ENCODE results near the gene DMBT1. TPM values are rescaled to one million over a fixed set of nuclear protein-coding genes. Genes with fewer than 3 reads are reported as not detected.

The DMBT1 gene
- total and polyA plus RNA-seq, 2 donors from 2014 or later: 0.06 TPM; not detected in 1

DNA sequence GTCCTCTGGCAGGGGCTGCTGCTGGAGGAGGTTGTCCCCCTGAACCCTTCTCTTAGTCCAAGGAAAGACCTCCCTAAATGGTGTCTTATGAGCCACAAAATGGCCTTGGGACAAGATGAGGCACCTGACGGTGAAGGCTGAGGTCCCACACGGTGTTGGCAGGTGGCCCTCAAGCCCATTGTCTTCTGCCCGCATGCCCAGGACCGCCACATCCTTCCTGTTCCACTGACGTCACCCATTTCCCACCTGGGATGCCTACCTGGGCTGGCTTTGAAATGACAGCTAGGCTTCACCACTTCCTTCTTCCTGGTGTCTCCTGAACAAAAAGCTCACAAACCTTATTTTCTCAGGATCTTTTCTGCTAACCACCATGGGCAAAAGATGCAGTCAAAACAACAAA is 2.1 kb upstream of the DMBT1 start:
- Histone ChIP-seq H3K36me3 (ENCODE audit: control insufficient read depth in 2 of 3, insufficient read depth in 3 of 3, low read length in 3 of 3) (no peaks in the 10 kb centered on the region), H3K4me3 (ENCODE audit: low read length in 3 of 3) (no peak overlapping the region), H3K9ac (ENCODE audit: low read length in 3 of 3) (no peak overlapping the region), H3K9me3 (ENCODE audit: control insufficient read depth in 2 of 3, insufficient read depth in 1 of 3, low read length in 3 of 3) (no peaks in the 10 kb centered on the region), H3K4me1 (ENCODE audit: control insufficient read depth in 2 of 3, insufficient read depth in 2 of 3, low read depth in 1 of 3, low read length in 3 of 3) (no peaks in the 10 kb centered on the region), H3K27ac (ENCODE audit: low read depth in 2 of 2, low read length in 2 of 2) (no peak overlapping the region), H3K27me3 (ENCODE audit: control insufficient read depth, insufficient read depth, low read length) (no peaks in the 10 kb centered on the region)
- DNase-seq (no peak), FAIRE-seq (no peak)
- TF ChIP-seq, protein P1, sequence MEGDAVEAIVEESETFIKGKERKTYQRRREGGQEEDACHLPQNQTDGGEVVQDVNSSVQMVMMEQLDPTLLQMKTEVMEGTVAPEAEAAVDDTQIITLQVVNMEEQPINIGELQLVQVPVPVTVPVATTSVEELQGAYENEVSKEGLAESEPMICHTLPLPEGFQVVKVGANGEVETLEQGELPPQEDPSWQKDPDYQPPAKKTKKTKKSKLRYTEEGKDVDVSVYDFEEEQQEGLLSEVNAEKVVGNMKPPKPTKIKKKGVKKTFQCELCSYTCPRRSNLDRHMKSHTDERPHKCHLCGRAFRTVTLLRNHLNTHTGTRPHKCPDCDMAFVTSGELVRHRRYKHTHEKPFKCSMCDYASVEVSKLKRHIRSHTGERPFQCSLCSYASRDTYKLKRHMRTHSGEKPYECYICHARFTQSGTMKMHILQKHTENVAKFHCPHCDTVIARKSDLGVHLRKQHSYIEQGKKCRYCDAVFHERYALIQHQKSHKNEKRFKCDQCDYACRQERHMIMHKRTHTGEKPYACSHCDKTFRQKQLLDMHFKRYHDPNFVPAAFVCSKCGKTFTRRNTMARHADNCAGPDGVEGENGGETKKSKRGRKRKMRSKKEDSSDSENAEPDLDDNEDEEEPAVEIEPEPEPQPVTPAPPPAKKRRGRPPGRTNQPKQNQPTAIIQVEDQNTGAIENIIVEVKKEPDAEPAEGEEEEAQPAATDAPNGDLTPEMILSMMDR (IDR thresholded peaks at IDR 0.05; ENCODE audit: borderline replicate concordance, extremely low read depth, insufficient read depth): no peak
- intact Hi-C loops (cut with DNase I): no loop called here

DNA sequence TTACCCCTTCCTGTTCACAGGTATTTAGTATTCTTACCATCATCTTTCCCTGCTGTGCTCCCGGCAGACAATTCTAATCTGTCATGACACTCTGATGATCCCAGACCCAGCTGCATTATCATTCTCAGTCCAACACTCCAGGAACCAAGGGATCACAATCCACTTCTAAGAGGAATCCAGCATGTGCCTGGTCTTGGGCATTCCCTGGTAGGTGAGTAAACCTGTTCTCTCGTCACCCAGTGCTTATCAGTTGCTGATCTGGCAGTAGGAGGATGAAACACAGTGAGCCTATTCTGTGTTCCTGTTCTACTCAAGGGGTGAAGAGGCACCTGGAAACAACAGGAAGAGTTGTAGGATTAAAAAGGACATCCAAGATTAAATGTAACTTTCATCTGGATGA is 1.3 kb upstream of the DMBT1 start:
- DNase-seq (no peak), FAIRE-seq (no peak)
- no peaks in the 10 kb centered on the region for H3K27me3 ChIP-seq (ENCODE audit: control insufficient read depth, insufficient read depth, low read length)
- intact Hi-C loops (cut with DNase I): no loop called here
- no peaks in the 10 kb centered on the region for H3K36me3 ChIP-seq (ENCODE audit: control insufficient read depth in 2 of 3, insufficient read depth in 3 of 3, low read length in 3 of 3)
- H3K4me3 ChIP-seq (ENCODE audit: low read length in 3 of 3): no peak overlapping the region
- no peaks in the 10 kb centered on the region for H3K4me1 ChIP-seq (ENCODE audit: control insufficient read depth in 2 of 3, insufficient read depth in 2 of 3, low read depth in 1 of 3, low read length in 3 of 3)
- TF ChIP-seq, protein P1 (IDR thresholded peaks at IDR 0.05; ENCODE audit: borderline replicate concordance, extremely low read depth, insufficient read depth): no peak
- no peak overlapping the region for H3K9ac ChIP-seq (ENCODE audit: low read length in 3 of 3)
- no peaks in the 10 kb centered on the region for H3K9me3 ChIP-seq (ENCODE audit: control insufficient read depth in 2 of 3, insufficient read depth in 1 of 3, low read length in 3 of 3)
- H3K27ac ChIP-seq (ENCODE audit: low read depth in 2 of 2, low read length in 2 of 2): no peak overlapping the region

DNA sequence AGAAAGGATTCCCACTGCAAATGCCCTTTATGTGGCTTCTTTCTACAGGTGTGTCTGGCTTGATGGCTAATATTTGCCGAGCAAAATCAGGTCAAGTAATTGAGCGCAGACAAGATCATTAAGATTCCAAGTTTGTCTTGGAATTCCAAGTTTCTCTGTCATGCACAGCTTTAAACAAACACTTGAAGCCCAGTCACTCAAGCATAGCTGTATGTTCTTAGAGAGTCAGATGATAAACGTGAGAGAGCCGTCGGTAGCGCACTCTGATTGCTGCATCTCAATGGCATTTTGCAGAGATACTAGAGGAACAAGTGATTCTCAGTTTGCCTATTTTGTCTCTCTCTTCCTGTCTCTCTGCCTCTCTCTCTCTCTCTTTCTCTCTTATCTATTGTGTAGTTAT is 658 bp downstream of the DMBT1 start:
- intact Hi-C loops (cut with DNase I): no loop called here

More for the DNA sequence above, 658 bp downstream of the DMBT1 start:
- H3K9me3 ChIP-seq (ENCODE audit: control insufficient read depth in 2 of 3, insufficient read depth in 1 of 3, low read length in 3 of 3): no peaks in the 10 kb centered on the region
- DNase-seq (peak in 1 of 5 donors; percentile 14), FAIRE-seq (no peak)
- peaks cover 0 to 4% (median 0%) of the 10 kb centered on the region in 3 donors for H3K4me1 ChIP-seq (ENCODE audit: control insufficient read depth in 2 of 3, insufficient read depth in 2 of 3, low read depth in 1 of 3, low read length in 3 of 3)
- TF ChIP-seq, protein P1 (IDR thresholded peaks at IDR 0.05; ENCODE audit: borderline replicate concordance, extremely low read depth, insufficient read depth): no peak
- H3K4me3 ChIP-seq (ENCODE audit: low read length in 3 of 3): no peak overlapping the region
- H3K36me3 ChIP-seq (ENCODE audit: control insufficient read depth in 2 of 3, insufficient read depth in 3 of 3, low read length in 3 of 3): no peaks in the 10 kb centered on the region
- H3K27me3 ChIP-seq (ENCODE audit: control insufficient read depth, insufficient read depth, low read length): no peaks in the 10 kb centered on the region
- no peak overlapping the region for H3K27ac ChIP-seq (ENCODE audit: low read depth in 2 of 2, low read length in 2 of 2)
- H3K9ac ChIP-seq (ENCODE audit: low read length in 3 of 3): no peak overlapping the region
